Esophagus squamous epithelium (tissue), 4 donors: ENCODE results near the gene TMEFF2.

Experiments
- CTCF ChIP-seq, 6 experiments: fragments of 450-650 bp in 4 of 6; fragments of 200-600 bp in 2 of 6; sonication (generic) in 2 of 6; IDR thresholded peaks; one replicate each; pipeline ENCODE4 v1.5.1; 2016 to 2019; ENCODE audit warnings: antibody characterized with exemption in 6 of 6, mild to moderate bottlenecking in 4 of 6, moderate library complexity in 4 of 6
- POLR2A ChIP-seq, 4 donors: fragments of 450-650 bp; IDR thresholded peaks; one replicate each; pipeline ENCODE4 v1.6.1; 2017; ENCODE audit warnings: antibody characterized with exemption in 4 of 4, mild to moderate bottlenecking in 4 of 4, moderate library complexity in 3 of 4

GRCh38 chr2:192000196-192000980 is 194.3 kb downstream of the TMEFF2 start:
- no peak for TF ChIP-seq CTCF (IDR thresholded peaks at IDR 0.05)
- TF ChIP-seq POLR2A (IDR thresholded peaks at IDR 0.05) = no peak
